Prostate gland (tissue), 2 donors: ENCODE measurements around the gene EFCAB9.

Experiments
- POLR2A ChIP-seq: fragments of 450-650 bp; IDR thresholded peaks from one replicate; pipeline ENCODE4 v1.6.1; 2016; ENCODE audit warnings: antibody characterized with exemption, mild to moderate bottlenecking
- TF ChIP-seq, protein P1 (sequence below), 4 experiments: fragments of 200-600 bp in 2 of 4; fragments of 450-650 bp in 2 of 4; sonication (generic) in 2 of 4; IDR thresholded peaks; 1 replicate in 3 of 4; 2 replicates in 1 of 4; pipeline ENCODE4 v1.5.1; 2016 to 2019; ENCODE audit warnings: antibody characterized with exemption in 4 of 4, mild to moderate bottlenecking in 2 of 4, moderate library complexity in 2 of 4

DNA sequence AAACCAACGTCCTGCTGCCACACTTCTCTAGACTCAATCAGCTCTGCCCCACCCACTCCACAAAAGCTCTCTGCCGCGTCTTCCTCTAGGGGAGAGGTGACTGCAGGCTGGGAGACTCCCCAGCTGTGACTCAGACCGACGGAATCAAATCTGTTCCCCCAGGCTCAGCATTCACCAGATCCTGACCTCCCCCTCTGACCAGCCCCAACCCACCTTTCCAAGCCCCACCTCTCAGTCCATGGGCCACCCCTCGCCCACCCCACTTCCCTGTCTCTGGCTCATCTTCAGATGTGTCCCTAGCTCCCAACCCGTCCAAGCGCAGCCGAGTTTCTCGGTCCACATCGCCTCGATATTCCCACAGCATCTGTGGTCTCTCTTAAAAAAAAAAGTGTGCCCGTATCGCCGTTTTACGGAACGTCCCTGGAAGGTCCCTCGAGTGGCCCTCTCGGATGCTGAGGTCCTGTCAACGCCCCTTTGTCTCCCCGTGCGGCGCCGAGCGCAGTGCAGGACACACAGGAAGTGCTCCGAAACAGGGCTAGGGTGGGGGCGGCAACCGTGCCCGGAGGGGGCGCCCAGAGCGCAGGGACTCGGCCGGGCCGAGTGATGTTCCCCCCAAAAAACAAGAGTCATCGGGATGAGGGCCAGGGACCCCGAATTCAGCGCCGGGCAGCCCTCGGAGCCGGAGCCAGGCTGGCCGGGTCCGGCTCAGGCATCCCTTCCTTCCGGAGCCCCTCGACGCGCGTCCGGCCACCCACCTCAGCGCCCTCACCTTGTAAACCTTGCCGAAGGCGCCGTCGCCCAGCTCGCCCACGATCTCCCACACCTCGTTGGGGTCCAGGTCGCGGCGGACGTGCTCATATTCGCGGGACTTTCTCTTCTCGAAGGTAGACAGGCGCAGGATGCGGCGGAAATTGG lies 6.6 kb upstream of the EFCAB9 start:
- TF ChIP-seq, protein P1, sequence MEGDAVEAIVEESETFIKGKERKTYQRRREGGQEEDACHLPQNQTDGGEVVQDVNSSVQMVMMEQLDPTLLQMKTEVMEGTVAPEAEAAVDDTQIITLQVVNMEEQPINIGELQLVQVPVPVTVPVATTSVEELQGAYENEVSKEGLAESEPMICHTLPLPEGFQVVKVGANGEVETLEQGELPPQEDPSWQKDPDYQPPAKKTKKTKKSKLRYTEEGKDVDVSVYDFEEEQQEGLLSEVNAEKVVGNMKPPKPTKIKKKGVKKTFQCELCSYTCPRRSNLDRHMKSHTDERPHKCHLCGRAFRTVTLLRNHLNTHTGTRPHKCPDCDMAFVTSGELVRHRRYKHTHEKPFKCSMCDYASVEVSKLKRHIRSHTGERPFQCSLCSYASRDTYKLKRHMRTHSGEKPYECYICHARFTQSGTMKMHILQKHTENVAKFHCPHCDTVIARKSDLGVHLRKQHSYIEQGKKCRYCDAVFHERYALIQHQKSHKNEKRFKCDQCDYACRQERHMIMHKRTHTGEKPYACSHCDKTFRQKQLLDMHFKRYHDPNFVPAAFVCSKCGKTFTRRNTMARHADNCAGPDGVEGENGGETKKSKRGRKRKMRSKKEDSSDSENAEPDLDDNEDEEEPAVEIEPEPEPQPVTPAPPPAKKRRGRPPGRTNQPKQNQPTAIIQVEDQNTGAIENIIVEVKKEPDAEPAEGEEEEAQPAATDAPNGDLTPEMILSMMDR (IDR thresholded peaks at IDR 0.05), result no peak
- no peak for TF ChIP-seq POLR2A
